WTC11 (cell line): ENCODE results near the gene CDCP1.

Experiments
- CTCF ChIP-seq: fragments of 200-600 bp; IDR thresholded peaks from 2 replicates; pipeline ENCODE4 v1.8.0; 2022; ENCODE audit warnings: antibody characterized with exemption
- ESRRA ChIP-seq: sonication (generic); formaldehyde crosslinking; IDR thresholded peaks from 2 replicates; pipeline ENCODE4 v1.8.1; 2022; ENCODE audit warnings: mild to moderate bottlenecking, missing genetic modification reagents, borderline replicate concordance
- NR2C2 ChIP-seq: sonication (generic); formaldehyde crosslinking; IDR thresholded peaks from 2 replicates; pipeline ENCODE4 v1.8.0; 2022; ENCODE audit warnings: mild to moderate bottlenecking, missing genetic modification reagents
- TF ChIP-seq, protein P1 (sequence below): fragments of 250-450 bp; sonication (Bioruptor Pico); IDR thresholded peaks from 2 replicates; pipeline ENCODE4 v1.9.0; 2021; ENCODE audit warnings: mild to moderate bottlenecking

DNA sequence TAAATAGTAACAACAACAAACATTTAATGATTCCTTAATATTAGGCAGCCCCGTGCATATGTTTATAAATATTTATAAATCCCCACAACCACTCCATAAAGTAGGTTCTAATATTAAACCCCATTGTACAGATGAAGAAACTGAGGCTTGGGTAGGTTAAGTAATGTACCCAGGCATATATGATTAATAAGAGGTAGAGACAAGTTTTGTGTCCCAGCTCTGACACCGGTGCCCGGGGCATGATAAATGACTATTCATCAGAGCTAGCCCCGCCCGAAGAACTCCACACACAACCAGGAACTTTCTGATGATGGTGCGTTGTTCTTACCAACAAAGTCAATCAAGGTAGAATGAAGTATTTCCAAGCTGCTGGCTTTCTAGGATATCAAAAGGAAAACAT lies 19.4 kb downstream of the CDCP1 start:
- TF ChIP-seq ESRRA (CRISPR knock-in tag) (no peak), NR2C2 (CRISPR knock-in tag) (no peak), CTCF (no peak)
- TF ChIP-seq, protein P1, sequence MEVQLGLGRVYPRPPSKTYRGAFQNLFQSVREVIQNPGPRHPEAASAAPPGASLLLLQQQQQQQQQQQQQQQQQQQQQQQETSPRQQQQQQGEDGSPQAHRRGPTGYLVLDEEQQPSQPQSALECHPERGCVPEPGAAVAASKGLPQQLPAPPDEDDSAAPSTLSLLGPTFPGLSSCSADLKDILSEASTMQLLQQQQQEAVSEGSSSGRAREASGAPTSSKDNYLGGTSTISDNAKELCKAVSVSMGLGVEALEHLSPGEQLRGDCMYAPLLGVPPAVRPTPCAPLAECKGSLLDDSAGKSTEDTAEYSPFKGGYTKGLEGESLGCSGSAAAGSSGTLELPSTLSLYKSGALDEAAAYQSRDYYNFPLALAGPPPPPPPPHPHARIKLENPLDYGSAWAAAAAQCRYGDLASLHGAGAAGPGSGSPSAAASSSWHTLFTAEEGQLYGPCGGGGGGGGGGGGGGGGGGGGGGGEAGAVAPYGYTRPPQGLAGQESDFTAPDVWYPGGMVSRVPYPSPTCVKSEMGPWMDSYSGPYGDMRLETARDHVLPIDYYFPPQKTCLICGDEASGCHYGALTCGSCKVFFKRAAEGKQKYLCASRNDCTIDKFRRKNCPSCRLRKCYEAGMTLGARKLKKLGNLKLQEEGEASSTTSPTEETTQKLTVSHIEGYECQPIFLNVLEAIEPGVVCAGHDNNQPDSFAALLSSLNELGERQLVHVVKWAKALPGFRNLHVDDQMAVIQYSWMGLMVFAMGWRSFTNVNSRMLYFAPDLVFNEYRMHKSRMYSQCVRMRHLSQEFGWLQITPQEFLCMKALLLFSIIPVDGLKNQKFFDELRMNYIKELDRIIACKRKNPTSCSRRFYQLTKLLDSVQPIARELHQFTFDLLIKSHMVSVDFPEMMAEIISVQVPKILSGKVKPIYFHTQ (CRISPR knock-in tag), result no peak
